ENCODE results near the gene TNPO3.

TNPO3 gene

GRCh38 chr7:129054438-129055293, at the start of gene TNPO3:
TNPO3 (minus strand) TSS chr7:129055111; CDS start chr7:129054770, 341 bp downstream.
- DNase-seq = peak; percentile 90

- no peak for DNase-seq
Measured at GRCh38 chr7:129103561-129104324, 48.8 kb upstream of the TNPO3 start.

GRCh38 chr7:129101746-129102145, 46.8 kb upstream of the TNPO3 start:
- DNase-seq = no peak

GRCh38 chr7:129100827-129101166, 45.9 kb upstream of the TNPO3 start:
- DNase-seq = no peak

DNA sequence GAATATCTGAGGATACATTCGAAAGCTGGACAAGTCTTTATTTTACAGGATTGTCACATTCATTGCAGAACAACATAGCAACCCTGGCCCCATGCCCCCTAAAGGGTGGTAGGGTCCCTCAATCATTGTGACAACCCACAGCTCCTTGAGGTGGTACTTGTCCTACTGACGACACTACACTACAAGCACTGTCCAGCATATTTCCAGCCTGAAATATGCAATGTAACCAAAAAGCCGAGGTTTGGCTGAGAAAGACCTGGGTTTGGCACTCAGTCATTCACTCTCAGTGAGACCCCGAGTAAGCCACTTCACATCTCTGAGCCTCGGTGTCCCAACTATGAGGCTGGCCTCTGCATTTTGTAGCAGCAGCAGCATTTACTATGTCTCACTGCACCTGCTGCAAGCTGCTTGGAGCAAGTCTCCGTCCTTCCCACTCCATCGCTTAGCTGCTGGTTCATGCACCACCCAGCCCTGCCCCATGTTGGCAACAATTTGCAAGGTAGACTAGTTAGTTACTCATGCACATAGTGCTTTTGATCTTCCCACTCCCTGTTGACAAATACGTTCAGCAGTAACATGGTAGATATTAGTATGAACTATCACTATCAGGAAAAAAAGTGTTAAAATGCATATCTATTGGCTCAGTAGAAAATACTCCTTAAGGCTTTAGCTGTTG, 43.6 kb upstream of the TNPO3 start:
- no peak for DNase-seq

DNA sequence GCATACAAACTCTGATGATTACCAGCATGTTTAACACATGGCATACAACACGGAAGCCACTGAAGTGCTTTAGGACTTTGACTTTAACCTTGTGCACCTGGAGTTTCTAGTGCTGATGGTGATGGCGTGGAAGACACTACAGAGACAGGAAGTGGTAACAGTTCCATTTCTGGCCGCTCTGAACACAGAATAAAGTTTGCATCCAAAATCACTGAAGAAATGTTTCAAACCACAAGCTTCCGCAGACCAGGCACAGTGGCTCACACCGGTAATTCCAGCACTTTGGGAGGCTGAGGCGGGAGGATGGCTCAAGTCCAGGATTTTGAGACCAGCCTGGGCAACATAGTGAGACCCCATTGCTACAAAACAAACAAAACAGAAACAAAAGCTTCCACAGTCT, 40.3 kb upstream of the TNPO3 start:
- DNase-seq = no peak

GRCh38 chr7:129094501-129094900, 39.6 kb upstream of the TNPO3 start:
- no peak for DNase-seq

DNA sequence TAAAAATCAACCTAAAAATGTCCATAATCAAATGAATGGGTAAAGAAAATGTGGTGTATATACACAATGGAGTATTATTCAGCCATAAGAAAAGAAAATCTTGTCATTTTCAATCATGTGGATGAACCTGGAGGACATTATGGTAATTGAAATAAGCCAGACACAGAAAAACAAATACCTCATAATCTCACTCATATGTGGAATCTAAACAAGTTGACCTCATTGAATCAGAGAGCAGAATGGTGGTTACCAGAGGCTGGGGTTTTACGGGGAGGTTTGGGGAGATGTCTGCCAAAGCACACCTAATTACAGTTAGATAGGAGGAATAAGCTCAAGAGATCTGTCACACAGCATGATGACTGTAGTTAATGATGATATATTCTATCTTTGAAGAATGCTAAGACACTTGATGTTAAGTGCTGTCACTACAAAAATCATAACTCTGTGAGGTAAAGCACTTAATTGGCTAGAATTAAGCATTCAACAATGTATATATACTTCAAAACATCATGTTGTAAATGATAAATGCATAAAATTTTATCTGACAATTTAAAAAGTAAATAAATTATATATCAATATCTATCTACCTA, 39.1 kb upstream of the TNPO3 start:
- no peak for DNase-seq

DNA sequence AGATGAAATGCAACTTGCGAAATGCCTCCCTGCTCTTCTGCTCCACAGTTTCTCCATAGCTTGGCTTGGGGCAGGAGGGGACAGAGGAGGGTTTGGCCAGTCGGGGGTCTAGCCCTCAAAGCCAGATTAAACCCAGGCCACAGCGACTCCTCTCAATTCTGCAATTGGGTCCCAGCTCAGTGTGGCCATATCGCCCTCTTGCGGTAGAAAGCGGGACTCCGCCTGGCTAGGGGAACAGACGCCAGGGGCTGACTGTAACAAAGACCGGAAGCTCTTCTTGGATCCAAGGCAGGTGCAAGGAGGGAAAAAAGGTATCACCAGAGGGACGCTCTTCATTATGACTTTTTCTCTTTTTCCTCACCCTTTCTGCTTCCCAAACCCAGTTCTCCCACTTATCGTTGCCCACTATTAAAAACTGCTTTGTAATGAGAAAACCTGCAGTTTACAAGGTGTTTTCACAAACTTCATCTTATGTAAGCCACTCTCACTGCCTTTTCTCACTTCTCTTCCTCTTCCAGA, 36.6 kb upstream of the TNPO3 start:
- peak; percentile 83 for DNase-seq

DNA sequence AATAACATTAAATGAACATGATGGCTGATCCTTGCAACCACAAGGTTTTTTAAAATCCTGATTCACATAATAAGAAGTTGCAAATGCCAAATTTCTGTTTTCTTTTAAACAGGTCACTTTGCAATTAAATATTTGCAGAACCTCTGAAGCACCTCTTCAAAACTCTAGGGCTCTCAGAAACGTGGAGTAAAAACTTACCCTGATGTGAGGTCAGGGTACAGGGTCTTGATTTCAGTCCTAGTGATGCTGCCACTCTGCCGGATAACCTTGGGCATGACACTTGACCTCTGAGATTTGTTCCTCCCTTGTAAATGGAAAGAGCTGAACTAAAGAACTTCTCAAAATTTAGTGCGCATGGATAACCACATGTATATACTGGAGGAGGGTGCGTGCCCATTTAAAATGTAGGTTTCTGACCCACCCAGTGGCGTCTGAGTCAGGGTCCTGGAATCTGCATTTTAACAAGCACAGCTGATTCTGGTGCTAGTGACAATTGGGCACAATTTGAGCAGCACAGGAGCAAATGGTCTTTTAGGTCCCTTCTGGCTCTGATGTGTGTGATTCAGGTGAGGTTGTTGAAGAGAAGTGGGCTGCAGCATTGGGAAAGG, 35.5 kb upstream of the TNPO3 start:
- DNase-seq = no peak

GRCh38 chr7:129089521-129090212, 34.8 kb upstream of the TNPO3 start:
- no peak for DNase-seq

DNA sequence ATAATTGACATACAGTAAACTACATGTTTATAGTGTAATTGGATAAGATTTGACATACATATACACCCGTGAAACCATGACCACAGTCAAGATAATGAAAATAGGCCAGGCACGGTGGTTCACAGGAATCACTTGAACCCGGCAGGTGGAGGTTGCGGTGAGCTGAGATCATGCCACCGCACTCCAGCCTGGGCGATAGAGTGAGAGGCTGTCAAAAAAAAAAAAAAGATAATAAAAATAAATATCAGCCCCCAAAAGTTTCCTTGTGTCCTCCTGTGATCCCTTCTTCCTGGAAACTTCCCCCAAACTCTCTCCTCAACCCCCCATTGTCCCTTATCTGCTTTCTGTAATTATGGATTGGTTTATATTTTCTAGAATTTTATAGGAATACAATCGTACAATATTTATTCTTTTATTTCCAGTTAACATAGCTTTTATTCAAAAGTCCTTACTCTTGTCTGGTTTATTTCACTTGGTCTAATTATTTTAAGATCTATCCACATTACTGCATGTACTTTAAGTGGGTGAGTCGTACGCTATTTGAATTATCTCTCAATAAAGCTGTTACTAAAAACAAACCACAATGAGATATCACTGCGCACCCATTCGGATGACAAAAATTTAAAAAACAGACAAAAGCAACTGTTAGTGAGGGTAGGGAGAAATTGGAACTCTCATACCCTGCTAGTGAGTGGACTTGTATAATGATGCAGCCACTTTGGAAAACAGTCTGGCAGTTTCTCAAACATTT, 30.1 kb upstream of the TNPO3 start:
- no peak for DNase-seq

- DNase-seq = no peak
Measured at GRCh38 chr7:129083525-129083924, 28.6 kb upstream of the TNPO3 start.

GRCh38 chr7:129078455-129078854, 23.5 kb upstream of the TNPO3 start:
- no peak for DNase-seq

DNA sequence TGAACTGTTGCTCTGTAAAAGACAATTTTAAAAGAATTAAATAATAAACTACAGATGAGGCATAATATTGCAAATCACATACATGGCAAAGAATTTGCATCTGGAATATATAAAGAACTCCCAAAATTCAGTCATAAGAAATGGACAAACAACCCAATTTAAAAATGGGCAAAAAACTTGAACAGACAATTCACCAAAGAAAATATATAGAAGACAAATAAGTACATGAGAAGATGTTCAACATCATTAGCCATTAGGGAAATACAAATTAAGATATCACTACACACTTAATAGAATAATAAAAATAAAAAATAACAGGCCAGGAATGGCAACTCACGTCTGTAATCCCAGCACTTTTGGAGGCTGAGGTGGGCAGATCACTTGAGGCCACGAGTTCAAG, 22.0 kb upstream of the TNPO3 start:
- DNase-seq = no peak

DNA sequence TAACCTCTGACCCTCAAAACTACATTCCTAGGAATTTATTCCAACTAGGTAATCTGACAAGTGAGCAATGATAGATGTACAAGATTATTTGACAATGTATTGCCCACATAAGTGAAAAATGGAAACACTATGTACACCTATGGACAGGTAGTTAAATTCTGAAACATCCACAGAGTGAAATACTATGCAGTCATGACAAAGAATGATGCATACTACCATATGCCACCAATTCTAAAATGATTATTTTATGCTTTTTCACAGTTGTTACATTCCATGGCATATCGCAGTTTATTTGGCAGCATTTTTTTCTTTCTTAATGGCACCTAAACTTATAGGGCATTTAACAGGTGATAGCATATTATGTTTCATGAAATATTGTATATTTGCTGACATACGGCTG, 20.1 kb upstream of the TNPO3 start:
- DNase-seq = no peak

GRCh38 chr7:129074361-129074871, 19.5 kb upstream of the TNPO3 start:
- no peak for DNase-seq

GRCh38 chr7:129073738-129074137, 18.8 kb upstream of the TNPO3 start:
- DNase-seq = no peak

DNA sequence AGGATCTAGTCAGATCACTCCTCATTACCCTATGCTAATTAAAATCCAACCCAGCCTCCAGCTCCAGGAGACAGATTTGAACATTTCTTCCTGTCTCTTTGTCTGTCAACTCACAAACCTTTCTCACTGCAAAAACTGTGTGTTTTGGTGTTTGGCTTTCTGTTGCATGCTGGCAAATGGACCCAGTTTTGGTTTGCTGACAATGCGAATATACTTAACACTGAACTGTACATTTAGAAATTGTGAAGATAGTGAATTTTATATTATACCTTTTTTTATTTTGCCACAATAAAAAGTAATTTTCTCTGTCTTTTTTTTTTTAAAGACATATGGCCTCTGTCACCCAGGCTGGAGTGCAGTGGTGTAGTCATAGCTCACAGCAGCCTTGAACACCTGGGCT, 18.3 kb upstream of the TNPO3 start:
- DNase-seq = no peak

DNA sequence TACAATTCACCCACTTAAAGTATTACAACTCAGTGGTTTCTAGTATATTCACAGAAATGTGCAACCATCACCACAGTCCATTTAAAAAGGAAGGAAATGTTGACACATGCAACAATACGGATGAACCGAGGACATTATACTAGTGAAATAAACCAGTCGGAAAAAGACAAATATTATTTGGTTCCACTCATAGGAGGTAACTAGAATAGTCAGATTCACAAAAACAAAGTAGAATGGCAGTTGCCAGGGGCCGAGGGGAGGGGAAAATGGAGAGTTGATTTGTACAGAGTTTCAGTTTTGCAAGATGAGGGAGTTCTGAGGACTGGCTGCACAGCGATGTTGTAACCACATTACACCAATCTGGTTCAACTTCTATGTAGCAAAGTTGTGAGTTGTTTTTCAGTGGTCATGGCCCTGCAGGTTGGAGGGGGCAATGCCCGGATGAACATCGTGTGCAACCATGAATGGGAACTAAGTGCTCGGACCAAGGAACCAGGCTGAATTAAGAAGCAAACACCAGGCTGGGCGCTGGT, 17.6 kb upstream of the TNPO3 start:
- DNase-seq = no peak

DNA sequence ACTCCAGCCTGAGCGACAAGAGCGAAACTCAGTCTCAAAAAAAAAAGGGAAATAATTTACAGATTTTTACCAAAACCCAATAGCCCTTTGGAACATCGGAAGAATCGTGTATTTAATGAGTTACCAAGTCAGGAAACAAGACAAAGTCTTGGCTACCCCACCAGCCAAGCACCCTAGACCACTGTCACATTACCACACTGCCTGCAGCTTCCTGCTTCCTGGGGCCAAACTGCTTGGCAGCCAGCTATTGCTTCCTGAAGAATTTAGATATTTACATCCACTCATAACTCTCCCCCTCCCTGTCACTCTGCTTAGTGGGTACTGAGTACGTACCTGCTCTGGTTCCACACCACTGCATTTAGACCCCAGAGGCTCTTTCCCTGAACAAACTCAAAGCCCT, 14.1 kb upstream of the TNPO3 start:
- no peak for DNase-seq
